Panc1 (cell line): ENCODE measurements around the gene CNNM1. TPM values are rescaled to one million over a fixed set of nuclear protein-coding genes. Genes with fewer than 3 reads are reported as not detected.
A peak's percentile ranks its signal among the peaks of the same experiment; 100 is the strongest.

Experiments used
- ATAC-seq: fragments of 200-7000 bp; cut with Tn5 transposase; 2 replicates; pipeline ENCODE4 v1.9.1; 2020; ENCODE audit warnings: mild to moderate bottlenecking, moderate library complexity
- BruUV-seq: library from RNA; stranded (reverse); fragments of 400-500 nt; replicated peaks from 2 replicates; lab custom pipeline; 2021; lab: Mats Ljungman, UMichigan
- CTCF ChIA-PET: fragments of 300-600 bp; sonication (Branson Sonifier 250); formaldehyde crosslinking; loops from one replicate; lab custom pipeline; 2022; ENCODE audit warnings: antibody characterized with exemption; lab: Charles Lee
- POLR2A ChIA-PET: fragments of 300-600 bp; sonication (Branson Sonifier 250); formaldehyde crosslinking; loops from one replicate; lab custom pipeline; 2022; ENCODE audit warnings: antibody characterized with exemption; lab: Charles Lee
- DNase-seq: peaks from one replicate; pipeline ENCODE4 v3.0.0-alpha.2; 2010; ENCODE audit warnings: low read depth, low spot score
- H3K27ac ChIP-seq: 2 replicates; pipeline ENCODE4 v1.5.1; 2011; ENCODE audit warnings: mild to moderate bottlenecking, low read length, inconsistent platforms
- H3K27me3 ChIP-seq: fragments of 200-500 bp; sonication (Bioruptor generic); 2 replicates; pipeline ENCODE4 v1.6.0; 2014; ENCODE audit warnings: low read length, inconsistent platforms; ENCODE audit not compliant: control insufficient read depth, insufficient read depth
- H3K36me3 ChIP-seq: fragments of 200-500 bp; sonication (Bioruptor generic); 2 replicates; pipeline ENCODE4 v1.5.1; 2014; ENCODE audit warnings: inconsistent platforms, mild to moderate bottlenecking, low read length, moderate library complexity; ENCODE audit not compliant: control insufficient read depth, insufficient read depth
- H3K4me1 ChIP-seq: 2 replicates; pipeline ENCODE4 v1.5.1; 2011; ENCODE audit warnings: inconsistent platforms, mild to moderate bottlenecking, low read length, moderate library complexity; ENCODE audit not compliant: control insufficient read depth, insufficient read depth
- H3K4me3 ChIP-seq, 2 experiments: 2 replicates each; pipeline ENCODE4 v1.5.1; 2011 to 2012; ENCODE audit warnings: low read depth in 2 of 2, low read length in 2 of 2, mild to moderate bottlenecking in 2 of 2, inconsistent platforms in 1 of 2, moderate library complexity in 1 of 2
- H3K9me3 ChIP-seq: fragments of 200-500 bp; sonication (Bioruptor generic); 2 replicates; pipeline ENCODE4 v1.5.1; 2014; ENCODE audit warnings: low read depth, mild to moderate bottlenecking, inconsistent platforms, low read length, moderate library complexity; ENCODE audit not compliant: control insufficient read depth, insufficient read depth
- POLR2AphosphoS5 ChIP-seq: IDR thresholded peaks from 2 replicates; pipeline ENCODE4 v1.6.1; 2012; ENCODE audit warnings: mild to moderate bottlenecking, low read depth, low read length, moderate library complexity
- SIN3A ChIP-seq: IDR thresholded peaks from 2 replicates; pipeline ENCODE4 v1.6.1; 2012; ENCODE audit warnings: low read depth, mild to moderate bottlenecking, low read length, moderate library complexity, borderline replicate concordance; ENCODE audit not compliant: insufficient read depth
- TCF7L2 ChIP-seq: IDR thresholded peaks from 2 replicates; pipeline ENCODE4 v1.6.1; 2011; ENCODE audit warnings: mild to moderate bottlenecking, low read depth, low read length, inconsistent platforms
- in situ Hi-C: cut with HindIII; loops from 2 replicates; pipeline ENCODE4 v1.10.0; 2016; ENCODE audit warnings: low sequenced_read_pairs, low pct_unique_long_range_greater_than_20kb
- intact Hi-C: fragments of 100-400 bp; cut with micrococcal nuclease; formaldehyde crosslinking; loops from one replicate; pipeline ENCODE4 v1.10.0; 2022; ENCODE audit not compliant: unreplicated experiment
- total RNA-seq: library from RNA; stranded (reverse); gene quantifications from one replicate; pipeline ENCODE4 v1.2.1, GENCODE V29; 2021; ENCODE audit not compliant: unreplicated experiment
- TF ChIP-seq, protein P1 (sequence below): fragments of 450-650 bp; IDR thresholded peaks from 2 replicates; pipeline ENCODE4 v1.5.1; 2017; ENCODE audit warnings: mild to moderate bottlenecking
- TF ChIP-seq, protein P2 (sequence below), 2 experiments: IDR thresholded peaks; 2 replicates each; pipeline ENCODE4 v1.6.1; 2011 to 2012; ENCODE audit warnings: low read depth in 2 of 2, control low read depth in 1 of 2, low read length in 1 of 2, mild to moderate bottlenecking in 1 of 2, moderate library complexity in 1 of 2; ENCODE audit not compliant: insufficient read depth in 1 of 2

The CNNM1 gene
- total RNA-seq, 1 experiment from 2014 or later = 16.6 TPM

DNA sequence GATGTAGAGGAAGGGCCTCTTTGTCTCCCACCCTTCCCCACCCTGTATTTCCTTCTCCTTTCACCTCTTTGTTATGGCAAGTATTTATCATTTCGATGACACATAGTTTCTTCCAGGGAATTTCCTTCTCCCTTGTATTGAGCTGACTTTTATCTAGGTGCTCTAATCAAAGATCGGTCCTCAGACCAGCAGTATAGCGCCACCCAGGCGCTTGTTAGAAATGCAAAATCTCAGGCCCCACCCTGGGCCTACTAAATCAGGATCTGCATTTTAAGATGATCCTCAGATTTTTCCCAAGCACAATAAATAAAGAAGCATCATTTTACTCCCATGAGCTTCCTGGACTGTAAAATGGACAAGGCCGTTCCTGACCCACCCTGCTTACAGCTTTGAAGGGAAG lies 113.2 kb downstream of the CNNM1 start:
- Histone ChIP-seq H3K27ac (no peak overlapping the region), H3K4me3 (no peak overlapping the region), H3K9me3 (no peaks in the 10 kb centered on the region), H3K27me3 (no peaks in the 10 kb centered on the region; the same call in 1 of the 2 replicates), H3K36me3 (no peaks in the 10 kb centered on the region), H3K4me1 (no peaks in the 10 kb centered on the region)
- ChIA-PET CTCF (interaction anchor here (0.6 to 0.7 kb wide), 2 partner anchors 10 to 165 kb away, joined by 6 to 7 read pairs; no protein-coding TSS in a partner anchor), POLR2A (interaction anchor here (0.6 kb wide), 1 partner anchor 348 kb away, joined by 3 read pairs; no protein-coding TSS in a partner anchor)
- intact Hi-C loops = no loop called here
- BruUV-seq = no TSS peak
- DNase-seq = no peak
- in situ Hi-C loops = no loop called here
- no peak for TF ChIP-seq POLR2AphosphoS5
- TF ChIP-seq, protein P1, sequence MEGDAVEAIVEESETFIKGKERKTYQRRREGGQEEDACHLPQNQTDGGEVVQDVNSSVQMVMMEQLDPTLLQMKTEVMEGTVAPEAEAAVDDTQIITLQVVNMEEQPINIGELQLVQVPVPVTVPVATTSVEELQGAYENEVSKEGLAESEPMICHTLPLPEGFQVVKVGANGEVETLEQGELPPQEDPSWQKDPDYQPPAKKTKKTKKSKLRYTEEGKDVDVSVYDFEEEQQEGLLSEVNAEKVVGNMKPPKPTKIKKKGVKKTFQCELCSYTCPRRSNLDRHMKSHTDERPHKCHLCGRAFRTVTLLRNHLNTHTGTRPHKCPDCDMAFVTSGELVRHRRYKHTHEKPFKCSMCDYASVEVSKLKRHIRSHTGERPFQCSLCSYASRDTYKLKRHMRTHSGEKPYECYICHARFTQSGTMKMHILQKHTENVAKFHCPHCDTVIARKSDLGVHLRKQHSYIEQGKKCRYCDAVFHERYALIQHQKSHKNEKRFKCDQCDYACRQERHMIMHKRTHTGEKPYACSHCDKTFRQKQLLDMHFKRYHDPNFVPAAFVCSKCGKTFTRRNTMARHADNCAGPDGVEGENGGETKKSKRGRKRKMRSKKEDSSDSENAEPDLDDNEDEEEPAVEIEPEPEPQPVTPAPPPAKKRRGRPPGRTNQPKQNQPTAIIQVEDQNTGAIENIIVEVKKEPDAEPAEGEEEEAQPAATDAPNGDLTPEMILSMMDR = peak; percentile 17; the same call in 1 of the 2 replicates
- no peak for ATAC-seq

DNA sequence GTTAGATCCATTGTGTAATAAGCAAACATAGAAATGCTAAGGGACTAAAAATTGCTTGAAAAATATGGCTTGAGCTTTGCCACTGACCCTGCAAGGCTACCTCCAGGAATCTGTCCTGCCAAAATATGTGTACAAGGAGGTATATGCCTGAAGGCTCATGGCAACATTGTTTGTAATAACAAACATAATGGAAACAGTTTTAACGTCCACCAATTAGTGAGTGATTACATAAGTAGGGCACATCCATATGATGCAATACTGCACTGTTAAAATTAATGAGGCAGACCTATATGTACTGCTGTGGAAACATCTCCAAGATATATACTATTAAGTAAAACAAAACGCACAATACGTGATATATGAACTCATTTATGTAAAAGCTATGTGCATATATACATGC lies 114.3 kb downstream of the CNNM1 start:
- no peaks in the 10 kb centered on the region for H3K9me3 ChIP-seq
- CTCF ChIA-PET = interaction anchor here (0.6 kb wide), 1 partner anchor 108 kb away, joined by 4 read pairs; no protein-coding TSS in a partner anchor
- no peaks in the 10 kb centered on the region for H3K4me1 ChIP-seq
- no peak for DNase-seq
- POLR2A ChIA-PET = interaction anchor here (1.0 kb wide), 1 partner anchor 16 kb away, joined by 4 read pairs; no protein-coding TSS in a partner anchor
- H3K36me3 ChIP-seq = no peaks in the 10 kb centered on the region
- BruUV-seq = no TSS peak
- no peak overlapping the region for H3K4me3 ChIP-seq
- TF ChIP-seq, protein P1 = no peak
- no peak for TF ChIP-seq SIN3A
- TF ChIP-seq TCF7L2 = no peak
- TF ChIP-seq POLR2AphosphoS5 = no peak
- TF ChIP-seq, protein P2, sequence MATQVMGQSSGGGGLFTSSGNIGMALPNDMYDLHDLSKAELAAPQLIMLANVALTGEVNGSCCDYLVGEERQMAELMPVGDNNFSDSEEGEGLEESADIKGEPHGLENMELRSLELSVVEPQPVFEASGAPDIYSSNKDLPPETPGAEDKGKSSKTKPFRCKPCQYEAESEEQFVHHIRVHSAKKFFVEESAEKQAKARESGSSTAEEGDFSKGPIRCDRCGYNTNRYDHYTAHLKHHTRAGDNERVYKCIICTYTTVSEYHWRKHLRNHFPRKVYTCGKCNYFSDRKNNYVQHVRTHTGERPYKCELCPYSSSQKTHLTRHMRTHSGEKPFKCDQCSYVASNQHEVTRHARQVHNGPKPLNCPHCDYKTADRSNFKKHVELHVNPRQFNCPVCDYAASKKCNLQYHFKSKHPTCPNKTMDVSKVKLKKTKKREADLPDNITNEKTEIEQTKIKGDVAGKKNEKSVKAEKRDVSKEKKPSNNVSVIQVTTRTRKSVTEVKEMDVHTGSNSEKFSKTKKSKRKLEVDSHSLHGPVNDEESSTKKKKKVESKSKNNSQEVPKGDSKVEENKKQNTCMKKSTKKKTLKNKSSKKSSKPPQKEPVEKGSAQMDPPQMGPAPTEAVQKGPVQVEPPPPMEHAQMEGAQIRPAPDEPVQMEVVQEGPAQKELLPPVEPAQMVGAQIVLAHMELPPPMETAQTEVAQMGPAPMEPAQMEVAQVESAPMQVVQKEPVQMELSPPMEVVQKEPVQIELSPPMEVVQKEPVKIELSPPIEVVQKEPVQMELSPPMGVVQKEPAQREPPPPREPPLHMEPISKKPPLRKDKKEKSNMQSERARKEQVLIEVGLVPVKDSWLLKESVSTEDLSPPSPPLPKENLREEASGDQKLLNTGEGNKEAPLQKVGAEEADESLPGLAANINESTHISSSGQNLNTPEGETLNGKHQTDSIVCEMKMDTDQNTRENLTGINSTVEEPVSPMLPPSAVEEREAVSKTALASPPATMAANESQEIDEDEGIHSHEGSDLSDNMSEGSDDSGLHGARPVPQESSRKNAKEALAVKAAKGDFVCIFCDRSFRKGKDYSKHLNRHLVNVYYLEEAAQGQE (IDR thresholded peaks at IDR 0.05; ENCODE audit: insufficient read depth in 1 of 2, low read depth in 2 of 2, low read length in 1 of 2) = no peak
- H3K27ac ChIP-seq = no peak overlapping the region
- ATAC-seq = no peak
- no peaks in the 10 kb centered on the region; the same call in 1 of the 2 replicates for H3K27me3 ChIP-seq
- in situ Hi-C loops = no loop called here
- intact Hi-C loops = no loop called here

Other genes starting within 250 kb of the CNNM1 start
- gene HPSE2, start 93.5 kb upstream of the CNNM1 start, total RNA-seq = not detected
- gene GOT1, start 101.3 kb downstream of the CNNM1 start, total RNA-seq = 51.6 TPM
- gene NKX2-3, start 203.6 kb downstream of the CNNM1 start, total RNA-seq = 0.15 TPM